Measurements from ENCODE around the gene RHEBL1.

- TF ChIP-seq USF1 (IDR thresholded peaks at IDR 0.05) (no peak), YY1 (IDR thresholded peaks at IDR 0.05; ENCODE audit: low read depth) (no peak), ZBTB7A (IDR thresholded peaks at IDR 0.05; ENCODE audit: low read depth) (no peak), RAD21 (IDR thresholded peaks at IDR 0.05; ENCODE audit: low read depth) (no peak), EP300 (IDR thresholded peaks at IDR 0.05; ENCODE audit: borderline replicate concordance) (no peak), TCF12 (IDR thresholded peaks at IDR 0.05; ENCODE audit: low read depth) (no peak), EGR1 (IDR thresholded peaks at IDR 0.05) (no peak), TEAD4 (IDR thresholded peaks at IDR 0.05) (no peak)
- TF ChIP-seq, protein P1, sequence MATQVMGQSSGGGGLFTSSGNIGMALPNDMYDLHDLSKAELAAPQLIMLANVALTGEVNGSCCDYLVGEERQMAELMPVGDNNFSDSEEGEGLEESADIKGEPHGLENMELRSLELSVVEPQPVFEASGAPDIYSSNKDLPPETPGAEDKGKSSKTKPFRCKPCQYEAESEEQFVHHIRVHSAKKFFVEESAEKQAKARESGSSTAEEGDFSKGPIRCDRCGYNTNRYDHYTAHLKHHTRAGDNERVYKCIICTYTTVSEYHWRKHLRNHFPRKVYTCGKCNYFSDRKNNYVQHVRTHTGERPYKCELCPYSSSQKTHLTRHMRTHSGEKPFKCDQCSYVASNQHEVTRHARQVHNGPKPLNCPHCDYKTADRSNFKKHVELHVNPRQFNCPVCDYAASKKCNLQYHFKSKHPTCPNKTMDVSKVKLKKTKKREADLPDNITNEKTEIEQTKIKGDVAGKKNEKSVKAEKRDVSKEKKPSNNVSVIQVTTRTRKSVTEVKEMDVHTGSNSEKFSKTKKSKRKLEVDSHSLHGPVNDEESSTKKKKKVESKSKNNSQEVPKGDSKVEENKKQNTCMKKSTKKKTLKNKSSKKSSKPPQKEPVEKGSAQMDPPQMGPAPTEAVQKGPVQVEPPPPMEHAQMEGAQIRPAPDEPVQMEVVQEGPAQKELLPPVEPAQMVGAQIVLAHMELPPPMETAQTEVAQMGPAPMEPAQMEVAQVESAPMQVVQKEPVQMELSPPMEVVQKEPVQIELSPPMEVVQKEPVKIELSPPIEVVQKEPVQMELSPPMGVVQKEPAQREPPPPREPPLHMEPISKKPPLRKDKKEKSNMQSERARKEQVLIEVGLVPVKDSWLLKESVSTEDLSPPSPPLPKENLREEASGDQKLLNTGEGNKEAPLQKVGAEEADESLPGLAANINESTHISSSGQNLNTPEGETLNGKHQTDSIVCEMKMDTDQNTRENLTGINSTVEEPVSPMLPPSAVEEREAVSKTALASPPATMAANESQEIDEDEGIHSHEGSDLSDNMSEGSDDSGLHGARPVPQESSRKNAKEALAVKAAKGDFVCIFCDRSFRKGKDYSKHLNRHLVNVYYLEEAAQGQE (IDR thresholded peaks at IDR 0.05; ENCODE audit: low read depth), result no peak
- TF ChIP-seq, protein P2, sequence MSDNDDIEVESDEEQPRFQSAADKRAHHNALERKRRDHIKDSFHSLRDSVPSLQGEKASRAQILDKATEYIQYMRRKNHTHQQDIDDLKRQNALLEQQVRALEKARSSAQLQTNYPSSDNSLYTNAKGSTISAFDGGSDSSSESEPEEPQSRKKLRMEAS (IDR thresholded peaks at IDR 0.05), result no peak
Observed at GRCh38 chr12:49041036-49041880, 28.5 kb downstream of the RHEBL1 start.

All from Ishikawa (cell line).